Panc1 (cell line): ENCODE results near the gene METTL26. TPM values are rescaled to one million over a fixed set of nuclear protein-coding genes. Genes with fewer than 3 reads are reported as not detected.

Experiments
- ATAC-seq: fragments of 200-7000 bp; cut with Tn5 transposase; 2 replicates; pipeline ENCODE4 v1.9.1; 2020; ENCODE audit warnings: mild to moderate bottlenecking, moderate library complexity
- BruUV-seq: library from RNA; stranded (reverse); fragments of 400-500 nt; replicated peaks from 2 replicates; lab custom pipeline; 2021; lab: Mats Ljungman, UMichigan
- CTCF ChIA-PET: fragments of 300-600 bp; sonication (Branson Sonifier 250); formaldehyde crosslinking; loops from one replicate; lab custom pipeline; 2022; ENCODE audit warnings: antibody characterized with exemption; lab: Charles Lee
- POLR2A ChIA-PET: fragments of 300-600 bp; sonication (Branson Sonifier 250); formaldehyde crosslinking; loops from one replicate; lab custom pipeline; 2022; ENCODE audit warnings: antibody characterized with exemption; lab: Charles Lee
- DNase-seq: peaks from one replicate; pipeline ENCODE4 v3.0.0-alpha.2; 2010; ENCODE audit warnings: low read depth, low spot score
- H3K27ac ChIP-seq: 2 replicates; pipeline ENCODE4 v1.5.1; 2011; ENCODE audit warnings: mild to moderate bottlenecking, low read length, inconsistent platforms
- H3K27me3 ChIP-seq: fragments of 200-500 bp; sonication (Bioruptor generic); 2 replicates; pipeline ENCODE4 v1.6.0; 2014; ENCODE audit warnings: low read length, inconsistent platforms; ENCODE audit not compliant: control insufficient read depth, insufficient read depth
- H3K36me3 ChIP-seq: fragments of 200-500 bp; sonication (Bioruptor generic); 2 replicates; pipeline ENCODE4 v1.5.1; 2014; ENCODE audit warnings: inconsistent platforms, mild to moderate bottlenecking, low read length, moderate library complexity; ENCODE audit not compliant: control insufficient read depth, insufficient read depth
- H3K4me1 ChIP-seq: 2 replicates; pipeline ENCODE4 v1.5.1; 2011; ENCODE audit warnings: inconsistent platforms, mild to moderate bottlenecking, low read length, moderate library complexity; ENCODE audit not compliant: control insufficient read depth, insufficient read depth
- H3K4me3 ChIP-seq, 2 experiments: 2 replicates each; pipeline ENCODE4 v1.5.1; 2011 to 2012; ENCODE audit warnings: low read depth in 2 of 2, low read length in 2 of 2, mild to moderate bottlenecking in 2 of 2, inconsistent platforms in 1 of 2, moderate library complexity in 1 of 2
- H3K9me3 ChIP-seq: fragments of 200-500 bp; sonication (Bioruptor generic); 2 replicates; pipeline ENCODE4 v1.5.1; 2014; ENCODE audit warnings: low read depth, mild to moderate bottlenecking, inconsistent platforms, low read length, moderate library complexity; ENCODE audit not compliant: control insufficient read depth, insufficient read depth
- CTCF ChIP-seq: fragments of 450-650 bp; IDR thresholded peaks from 2 replicates; pipeline ENCODE4 v1.5.1; 2017; ENCODE audit warnings: mild to moderate bottlenecking
- POLR2AphosphoS5 ChIP-seq: IDR thresholded peaks from 2 replicates; pipeline ENCODE4 v1.6.1; 2012; ENCODE audit warnings: mild to moderate bottlenecking, low read depth, low read length, moderate library complexity
- REST ChIP-seq, 2 experiments: IDR thresholded peaks; 2 replicates each; pipeline ENCODE4 v1.6.1; 2011 to 2012; ENCODE audit warnings: low read depth in 2 of 2, control low read depth in 1 of 2, low read length in 1 of 2, mild to moderate bottlenecking in 1 of 2, moderate library complexity in 1 of 2; ENCODE audit not compliant: insufficient read depth in 1 of 2
- SIN3A ChIP-seq: IDR thresholded peaks from 2 replicates; pipeline ENCODE4 v1.6.1; 2012; ENCODE audit warnings: low read depth, mild to moderate bottlenecking, low read length, moderate library complexity, borderline replicate concordance; ENCODE audit not compliant: insufficient read depth
- TCF7L2 ChIP-seq: IDR thresholded peaks from 2 replicates; pipeline ENCODE4 v1.6.1; 2011; ENCODE audit warnings: mild to moderate bottlenecking, low read depth, low read length, inconsistent platforms
- in situ Hi-C: cut with HindIII; loops from 2 replicates; pipeline ENCODE4 v1.10.0; 2016; ENCODE audit warnings: low sequenced_read_pairs, low pct_unique_long_range_greater_than_20kb
- intact Hi-C: fragments of 100-400 bp; cut with micrococcal nuclease; formaldehyde crosslinking; loops from one replicate; pipeline ENCODE4 v1.10.0; 2022; ENCODE audit not compliant: unreplicated experiment
- total RNA-seq: library from RNA; stranded (reverse); gene quantifications from one replicate; pipeline ENCODE4 v1.2.1, GENCODE V29; 2021; ENCODE audit not compliant: unreplicated experiment

The METTL26 gene
- total RNA-seq, 1 experiment from 2014 or later, result 91.8 TPM

GRCh38 chr16:646679-647172, 10.6 kb upstream of the METTL26 start:
- DNase-seq (no peak), ATAC-seq (no peak)
- CTCF ChIA-PET, result no interaction called here
- intact Hi-C loops, result no loop called here
- H3K9me3 ChIP-seq, result no peaks in the 10 kb centered on the region
- H3K27me3 ChIP-seq, result no peaks in the 10 kb centered on the region
- TF ChIP-seq CTCF (no peak), TCF7L2 (no peak), SIN3A (no peak), POLR2AphosphoS5 (no peak), REST (IDR thresholded peaks at IDR 0.05; ENCODE audit: insufficient read depth in 1 of 2, low read depth in 2 of 2, low read length in 1 of 2) (no peak)
- H3K4me3 ChIP-seq, result no peak overlapping the region
- peak overlapping the region; percentile 49 for H3K27ac ChIP-seq
- peaks cover 47% of the 10 kb centered on the region for H3K4me1 ChIP-seq
- BruUV-seq, result no TSS peak
- H3K36me3 ChIP-seq, result no peaks in the 10 kb centered on the region
- in situ Hi-C loops, result no loop called here
- POLR2A ChIA-PET, result no interaction called here

GRCh38 chr16:645852-646678, 10.0 kb upstream of the METTL26 start:
- ATAC-seq, result peak; percentile 4; the same call in 1 of the 2 replicates

More at GRCh38 chr16:645852-646678, 10.0 kb upstream of the METTL26 start:
- peaks cover 47% of the 10 kb centered on the region for H3K4me1 ChIP-seq
- no peaks in the 10 kb centered on the region for H3K36me3 ChIP-seq
- CTCF ChIA-PET, result no interaction called here
- no peaks in the 10 kb centered on the region for H3K9me3 ChIP-seq
- POLR2A ChIA-PET, result no interaction called here
- H3K27ac ChIP-seq, result peak overlapping the region; percentile 49
- no TSS peak for BruUV-seq
- intact Hi-C loops (no loop called here), in situ Hi-C loops (no loop called here)
- TF ChIP-seq TCF7L2 (no peak), POLR2AphosphoS5 (no peak), SIN3A (no peak), REST (IDR thresholded peaks at IDR 0.05; ENCODE audit: insufficient read depth in 1 of 2, low read depth in 2 of 2, low read length in 1 of 2) (no peak), CTCF (no peak)
- no peak for DNase-seq
- H3K27me3 ChIP-seq, result no peaks in the 10 kb centered on the region
- no peak overlapping the region for H3K4me3 ChIP-seq
